Adrenal gland (tissue), 12 donors: ENCODE results near the gene CRELD1. TPM values are rescaled to one million over a fixed set of nuclear protein-coding genes. Genes with fewer than 3 reads are reported as not detected.

Experiments used
- DNase-seq, 7 donors: peaks; one replicate each; pipeline ENCODE4 v3.0.0-alpha.2; 2019 to 2020
- H3K27ac ChIP-seq, 5 donors: fragments of 200-600 bp; sonication (generic) in 4 of 5; 1 replicate in 3 of 5; 2 replicates in 2 of 5; pipeline versions ENCODE4 v1.5.1 to v1.8.0; 2016 to 2020; ENCODE audit warnings: mild to moderate bottlenecking in 1 of 5
- H3K27me3 ChIP-seq: fragments of 200-600 bp; 2 replicates; pipeline ENCODE4 v1.8.0; 2021
- H3K36me3 ChIP-seq, 2 donors: fragments of 200-600 bp; replicated peaks in 1 of 2; 1 replicate in 1 of 2; 2 replicates in 1 of 2; pipeline versions ENCODE4 v1.5.1 to v1.8.0; 2018 to 2022
- H3K4me1 ChIP-seq, 2 donors: fragments of 200-600 bp; replicated peaks in 1 of 2; 1 replicate in 1 of 2; 2 replicates in 1 of 2; pipeline versions ENCODE4 v1.5.1 to v1.8.0; 2018 to 2021
- H3K4me3 ChIP-seq, 4 donors: fragments of 200-600 bp; sonication (generic) in 3 of 4; one replicate each; pipeline ENCODE4 v1.5.1; 2016 to 2018
- H3K9me3 ChIP-seq, 3 donors: fragments of 200-600 bp; sonication (generic) in 1 of 3; replicated peaks in 1 of 3; 1 replicate in 2 of 3; 2 replicates in 1 of 3; pipeline versions ENCODE4 v1.5.1 to v1.8.0; 2016 to 2021
- POLR2A ChIP-seq, 2 donors: fragments of 450-650 bp; IDR thresholded peaks; one replicate each; pipeline ENCODE4 v1.6.1; 2017; ENCODE audit warnings: antibody characterized with exemption in 2 of 2, mild to moderate bottlenecking in 2 of 2, moderate library complexity in 1 of 2
- WGBS, 4 donors: extraction: QIAGEN DNeasy Blood & Tissue Kit in 2 of 4; methylation state at CpG; one replicate each; pipeline versions ENCODE4 v1.1.5 to v1.1.7; 2013 to 2017; 5-methylcytosine and 5-hydroxymethylcytosine counted together
- intact Hi-C, 2 donors: fragments of 100-400 bp; cut with DNase I; formaldehyde crosslinking; loops; one replicate each; pipeline versions ENCODE4 v1.14.1 to v1.15.0; 2022 to 2023
- polyA plus RNA-seq, 3 donors: library from polyadenylated mRNA; stranded (reverse); fragments of 200-250 nt in 2 of 3; fragments of 350-450 nt in 1 of 3; fragmentation: Illumina TruSeq in 1 of 3; extraction: RNeasy Lipid Tissue Mini Kit (QIAGEN cat#74804) in 1 of 3; gene quantifications; one replicate each; pipeline ENCODE4 v1.2.3, GENCODE V29; 2013 to 2014
- total RNA-seq, 9 donors: library from RNA; depleted of rRNA in 4 of 9; stranded (reverse); fragments of >200 nt in 4 of 9; fragments of 120-200 nt in 1 of 9; fragmentation: NEBNext Ultra II Directional in 1 of 9; extraction: Animal tissue kit (Norgen Biotek cat#: 25700) in 1 of 9; gene quantifications; one replicate each; pipeline versions ENCODE4 v1.1.0 to v1.2.4, GENCODE V29; 2013 to 2023
- TF ChIP-seq, protein P1 (sequence below), 6 experiments: fragments of 450-650 bp in 4 of 6; fragments of 200-600 bp in 2 of 6; sonication (generic) in 1 of 6; IDR thresholded peaks; 1 replicate in 5 of 6; 2 replicates in 1 of 6; pipeline versions ENCODE4 v1.5.1 to v1.8.0; 2016 to 2021; ENCODE audit warnings: antibody characterized with exemption in 6 of 6, mild to moderate bottlenecking in 2 of 6, moderate library complexity in 1 of 6
- donor health status: healthy with polysubstance abuse.
- donor health status: Bipolar disorder and iron deficiency.
- donor health status: DM: yes; HTN: yes; CAD: no.
- donor health status: DM: no; HTN: no; CAD: no.
- donor health status: DM: no; HTN: no; CAD: no.
- donor health status: DM: yes; HTN: yes; CAD: no.

Gene CRELD1
- total and polyA plus RNA-seq, 12 donors = 28.8 to 137 (median 47.8) TPM

DNA sequence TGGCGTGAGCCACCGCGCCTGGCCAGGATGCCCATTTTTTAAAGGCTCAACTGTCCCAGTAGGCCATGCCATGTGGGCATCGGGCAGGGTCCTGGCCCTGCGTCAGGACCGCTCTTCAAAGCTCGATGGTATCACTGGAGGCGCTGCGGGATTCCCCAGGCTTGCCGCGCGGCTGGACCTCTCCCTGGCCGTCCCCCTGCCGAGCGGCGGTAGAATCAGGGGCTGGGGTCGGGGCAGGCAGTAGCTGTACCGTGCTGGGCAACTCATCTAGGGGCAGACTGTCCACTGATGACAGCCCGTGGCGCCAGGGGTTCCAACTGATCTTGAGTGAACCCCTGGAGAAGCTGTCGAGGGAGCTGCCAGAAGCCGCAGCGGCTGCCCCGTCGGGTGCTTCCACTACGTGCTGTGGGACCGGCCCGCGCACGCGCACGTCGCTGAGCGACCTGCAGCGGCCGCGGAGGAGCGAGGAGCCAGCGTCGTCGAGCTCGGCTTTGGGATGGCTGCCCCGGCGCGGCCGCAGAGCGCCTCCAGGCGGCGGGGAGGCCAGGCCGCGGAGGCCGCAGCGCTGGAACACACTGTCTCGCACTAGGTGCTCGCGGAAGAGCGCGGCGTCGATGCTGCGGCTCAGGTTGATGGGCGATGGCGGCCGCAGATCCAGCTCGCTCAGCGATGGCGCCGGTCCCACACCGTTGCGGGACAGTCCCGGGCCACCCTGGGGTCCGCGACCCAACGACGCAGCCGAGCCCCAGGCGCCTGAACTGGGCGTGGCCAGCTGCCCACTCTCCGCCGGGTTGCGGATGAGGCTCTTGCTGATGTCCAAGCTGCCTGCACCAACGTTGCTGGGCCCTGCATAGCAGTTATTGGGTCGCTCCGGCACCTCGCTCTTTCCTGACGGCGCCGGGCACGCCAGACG, 12.7 kb downstream of the CRELD1 start:
- peak overlapping the region; percentile 39 to 88 (median 74) for H3K27ac ChIP-seq
- no peaks in the 10 kb centered on the region for H3K9me3 ChIP-seq
- H3K4me3 ChIP-seq = peak overlapping the region in 2 of 4 donors; percentile 39
- TF ChIP-seq, protein P1, sequence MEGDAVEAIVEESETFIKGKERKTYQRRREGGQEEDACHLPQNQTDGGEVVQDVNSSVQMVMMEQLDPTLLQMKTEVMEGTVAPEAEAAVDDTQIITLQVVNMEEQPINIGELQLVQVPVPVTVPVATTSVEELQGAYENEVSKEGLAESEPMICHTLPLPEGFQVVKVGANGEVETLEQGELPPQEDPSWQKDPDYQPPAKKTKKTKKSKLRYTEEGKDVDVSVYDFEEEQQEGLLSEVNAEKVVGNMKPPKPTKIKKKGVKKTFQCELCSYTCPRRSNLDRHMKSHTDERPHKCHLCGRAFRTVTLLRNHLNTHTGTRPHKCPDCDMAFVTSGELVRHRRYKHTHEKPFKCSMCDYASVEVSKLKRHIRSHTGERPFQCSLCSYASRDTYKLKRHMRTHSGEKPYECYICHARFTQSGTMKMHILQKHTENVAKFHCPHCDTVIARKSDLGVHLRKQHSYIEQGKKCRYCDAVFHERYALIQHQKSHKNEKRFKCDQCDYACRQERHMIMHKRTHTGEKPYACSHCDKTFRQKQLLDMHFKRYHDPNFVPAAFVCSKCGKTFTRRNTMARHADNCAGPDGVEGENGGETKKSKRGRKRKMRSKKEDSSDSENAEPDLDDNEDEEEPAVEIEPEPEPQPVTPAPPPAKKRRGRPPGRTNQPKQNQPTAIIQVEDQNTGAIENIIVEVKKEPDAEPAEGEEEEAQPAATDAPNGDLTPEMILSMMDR (IDR thresholded peaks at IDR 0.05) = peak; percentile 24 to 86 (median 59)
- TF ChIP-seq POLR2A (IDR thresholded peaks at IDR 0.05) = peak; percentile 39 to 80
- DNase-seq = peak; percentile 87 to 93 (median 90)
- no peaks in the 10 kb centered on the region for H3K36me3 ChIP-seq
- H3K4me1 ChIP-seq = peaks cover 5 to 24% of the 10 kb centered on the region in 2 donors
- no peaks in the 10 kb centered on the region for H3K27me3 ChIP-seq
- intact Hi-C loops = loop anchor here in 1 of 2 donors (10.0 kb wide), 1 partner anchor 222 kb away; no protein-coding TSS in a partner anchor
- 5 to 40% (median 7%) methylated on average over 3 to 90 of the region's 90 CpGs for WGBS, 4 donors

DNA sequence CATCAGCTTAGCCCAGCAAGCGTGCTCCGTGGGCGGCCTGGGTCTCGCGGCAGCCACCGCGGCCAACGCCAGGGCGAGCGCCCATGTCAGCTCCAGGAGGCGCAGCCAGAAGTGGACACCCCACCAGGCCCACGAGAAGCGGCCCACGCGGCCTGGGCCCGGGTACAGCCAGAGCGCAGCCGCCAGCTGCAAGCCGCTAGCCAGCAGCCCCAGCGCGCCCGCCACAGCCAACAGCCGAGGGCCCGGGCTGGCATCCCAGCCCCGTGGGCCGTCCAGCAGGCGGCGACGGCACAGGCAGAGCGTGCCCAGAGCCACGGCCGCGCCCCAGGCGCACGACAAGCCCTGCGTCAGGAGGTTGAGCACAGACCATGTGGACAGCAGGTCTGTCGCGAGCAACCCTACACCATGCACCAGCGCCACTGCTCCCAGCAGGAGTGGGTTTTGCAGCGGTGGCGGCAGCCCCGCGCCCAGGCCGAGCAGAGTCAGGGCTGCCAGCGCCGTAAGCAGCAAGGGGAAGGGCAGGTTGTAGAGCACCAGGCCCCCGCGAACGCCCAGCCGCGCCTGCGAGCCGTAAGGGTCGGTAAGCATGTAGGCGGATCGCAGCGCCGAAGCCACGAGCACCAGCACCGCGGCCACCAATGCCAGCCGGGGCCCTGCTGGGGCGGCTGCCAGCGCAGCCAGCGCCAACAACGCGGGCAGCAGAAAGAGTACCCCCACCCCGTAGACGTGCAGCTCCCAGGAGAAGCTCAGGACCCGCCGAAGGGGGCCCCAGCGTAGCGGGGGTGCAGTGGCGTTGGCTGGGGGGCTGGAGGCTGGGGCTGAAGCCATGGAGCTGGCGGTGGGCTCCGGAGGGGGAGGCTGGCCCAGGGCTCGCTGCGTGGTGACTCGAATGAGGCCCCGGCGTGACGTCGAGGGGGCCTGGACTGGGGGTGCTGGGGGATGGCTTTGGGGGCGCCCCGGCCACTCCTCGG, 13.7 kb downstream of the CRELD1 start:
- peak; percentile 77 to 90 (median 83) for DNase-seq
- Histone ChIP-seq H3K4me1 (peaks cover 14 to 30% of the 10 kb centered on the region in 2 donors), H3K27ac (peak overlapping the region; percentile 32 to 88 (median 74))

DNA sequence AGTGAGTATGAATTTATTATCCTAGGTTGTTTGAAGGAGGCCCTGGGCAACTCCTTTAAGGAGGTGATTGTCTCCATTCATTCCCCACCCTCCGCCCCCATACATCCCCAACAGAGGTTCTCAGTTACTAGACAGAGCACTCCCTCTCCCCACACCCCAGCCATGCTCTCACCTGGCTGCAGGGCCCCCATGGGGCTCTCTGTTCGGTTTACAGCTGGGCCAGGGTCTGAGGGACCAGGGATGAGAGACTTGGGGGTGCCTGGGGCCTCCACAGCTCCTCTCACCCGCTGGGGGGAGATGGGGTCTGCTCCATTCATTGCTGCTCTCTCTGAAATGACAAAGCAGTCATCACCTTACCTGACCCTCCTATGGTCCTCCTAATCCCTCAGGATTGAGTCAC, 15.0 kb downstream of the CRELD1 start:
- intact Hi-C loops = loop anchor here in 1 of 2 donors (10.0 kb wide), 1 partner anchor 224 kb away; no protein-coding TSS in a partner anchor
- no peak for DNase-seq
- Histone ChIP-seq H3K27me3 (no peaks in the 10 kb centered on the region), H3K36me3 (no peaks in the 10 kb centered on the region), H3K4me3 (no peak overlapping the region), H3K27ac (no peak overlapping the region), H3K9me3 (no peaks in the 10 kb centered on the region), H3K4me1 (peaks cover 14 to 30% of the 10 kb centered on the region in 2 donors)
- WGBS, 4 donors = 82 to 93% (median 90%) methylated on average over 1 to 3 of the region's 3 CpGs
- no peak for TF ChIP-seq POLR2A (IDR thresholded peaks at IDR 0.05)
- TF ChIP-seq, protein P1 (IDR thresholded peaks at IDR 0.05) = no peak

More for the DNA sequence above, 13.7 kb downstream of the CRELD1 start:
- Histone ChIP-seq H3K27me3 (no peaks in the 10 kb centered on the region), H3K36me3 (no peaks in the 10 kb centered on the region), H3K4me3 (peak overlapping the region in 2 of 4 donors; percentile 39), H3K9me3 (no peaks in the 10 kb centered on the region)
- intact Hi-C loops = loop anchor here in 1 of 2 donors (10.0 kb wide), 1 partner anchor 223 kb away; no protein-coding TSS in a partner anchor
- 34 to 75% (median 43%) methylated on average over 22 to 86 of the region's 86 CpGs for WGBS, 4 donors
- TF ChIP-seq POLR2A (IDR thresholded peaks at IDR 0.05) = peak; percentile 29 to 62
- TF ChIP-seq, protein P1 (IDR thresholded peaks at IDR 0.05) = peak in 5 of 6 experiments; percentile 24 to 75 (median 54)
